ENCODE results near the gene FAM83D. TPM values are rescaled to one million over a fixed set of nuclear protein-coding genes. Genes with fewer than 3 reads are reported as not detected.

FAM83D gene
- total and polyA plus RNA-seq, 7 donors: 0.11 to 0.32 (median 0.12) TPM; not detected in 3

DNA sequence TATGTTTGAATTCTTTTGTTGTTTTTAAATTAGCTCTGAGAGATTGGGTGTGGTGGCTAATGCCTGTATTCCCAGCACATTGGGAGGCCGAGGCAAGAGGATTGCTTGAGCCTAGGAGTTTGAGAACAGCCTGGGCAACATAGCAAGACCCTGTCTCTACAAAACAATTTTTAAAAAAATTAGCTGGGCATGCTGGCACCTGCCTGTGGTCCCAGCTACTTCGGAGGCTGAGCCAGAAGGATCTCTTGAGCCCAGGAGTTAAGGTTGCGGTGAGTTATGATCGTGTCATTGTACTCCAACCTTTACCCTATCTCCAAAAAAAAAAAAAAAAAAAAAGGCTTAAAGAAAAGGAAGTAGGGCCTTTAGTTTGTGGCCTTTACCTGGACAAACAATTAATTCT is 58.8 kb downstream of the FAM83D start:
- intact Hi-C loops (cut with DNase I): no loop called here
- H3K27me3 ChIP-seq (ENCODE audit: insufficient read depth in 3 of 3, low read length in 2 of 3): no peaks in the 10 kb centered on the region
- H3K36me3 ChIP-seq (ENCODE audit: insufficient read depth in 1 of 2, low read depth in 1 of 2): peaks cover 0 to 34% of the 10 kb centered on the region in 2 donors
- WGBS, 3 donors: 60 to 75% (median 68%) methylated on average over 4 of the region's 4 CpGs
- no peak for ATAC-seq
- DNase-seq: no peak
- H3K4me1 ChIP-seq: peaks cover 18% of the 10 kb centered on the region
- no peaks in the 10 kb centered on the region for H3K9me3 ChIP-seq
- no peak for TF ChIP-seq CTCF (IDR thresholded peaks at IDR 0.05)
- no peak overlapping the region for H3K4me3 ChIP-seq
- H3K27ac ChIP-seq: no peak overlapping the region

GRCh38 chr20:38985603-38986170 is 59.5 kb downstream of the FAM83D start:
- peaks cover 0 to 40% of the 10 kb centered on the region in 2 donors for H3K36me3 ChIP-seq (ENCODE audit: insufficient read depth in 1 of 2, low read depth in 1 of 2)
- H3K9me3 ChIP-seq: no peaks in the 10 kb centered on the region
- DNase-seq (no peak), ATAC-seq (peak in 3 of 4 donors; percentile 41 to 78 (median 66))
- WGBS, 3 donors: 19 to 56% (median 31%) methylated on average over 1 of the region's 1 CpG
- intact Hi-C loops (cut with DNase I): no loop called here
- H3K4me1 ChIP-seq: peaks cover 18% of the 10 kb centered on the region
- TF ChIP-seq CTCF (IDR thresholded peaks at IDR 0.05): no peak
- H3K27ac ChIP-seq: no peak overlapping the region
- H3K4me3 ChIP-seq: no peak overlapping the region
- no peaks in the 10 kb centered on the region for H3K27me3 ChIP-seq (ENCODE audit: insufficient read depth in 3 of 3, low read length in 2 of 3)

GRCh38 chr20:38986663-38987062 is 60.4 kb downstream of the FAM83D start:
- DNase-seq (no peak), ATAC-seq (no peak)
- no peak for TF ChIP-seq CTCF (IDR thresholded peaks at IDR 0.05)
- Histone ChIP-seq H3K9me3 (no peaks in the 10 kb centered on the region), H3K4me3 (no peak overlapping the region), H3K4me1 (peaks cover 18% of the 10 kb centered on the region), H3K27me3 (ENCODE audit: insufficient read depth in 3 of 3, low read length in 2 of 3) (no peaks in the 10 kb centered on the region), H3K27ac (no peak overlapping the region), H3K36me3 (ENCODE audit: insufficient read depth in 1 of 2, low read depth in 1 of 2) (peaks cover 0 to 50% of the 10 kb centered on the region in 2 donors)
- 83 to 96% (median 95%) methylated on average over 2 of the region's 2 CpGs for WGBS, 3 donors
- intact Hi-C loops (cut with DNase I): no loop called here

DNA sequence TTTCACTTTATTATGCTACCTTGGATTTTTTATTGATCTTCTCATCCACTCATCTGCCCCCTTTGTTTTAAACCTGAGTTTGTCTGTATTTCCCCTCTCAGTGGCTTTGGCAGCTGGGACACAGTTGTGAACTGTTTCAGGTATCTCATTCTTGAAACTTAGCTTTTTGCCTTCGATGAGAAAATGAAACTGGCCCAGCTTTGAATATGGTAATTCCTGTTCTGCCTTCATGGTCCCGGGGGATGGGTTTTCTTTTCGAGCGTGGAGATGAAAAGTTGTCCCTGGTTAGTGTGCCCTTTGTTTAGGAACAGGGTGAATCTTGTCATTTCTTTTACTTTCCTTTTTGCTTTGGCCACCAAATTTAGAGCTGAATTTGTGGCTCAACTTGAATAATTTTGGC is 61.6 kb downstream of the FAM83D start:
- no peak for ATAC-seq
- DNase-seq: no peak
- Histone ChIP-seq H3K36me3 (ENCODE audit: insufficient read depth in 1 of 2, low read depth in 1 of 2) (peaks cover 0 to 61% of the 10 kb centered on the region in 2 donors), H3K4me3 (no peak overlapping the region), H3K9me3 (no peaks in the 10 kb centered on the region), H3K27me3 (ENCODE audit: insufficient read depth in 3 of 3, low read length in 2 of 3) (no peaks in the 10 kb centered on the region), H3K4me1 (peaks cover 18% of the 10 kb centered on the region), H3K27ac (no peak overlapping the region)
- intact Hi-C loops (cut with DNase I): no loop called here
- no peak for TF ChIP-seq CTCF (IDR thresholded peaks at IDR 0.05)
- WGBS, 3 donors: 66 to 74% (median 73%) methylated on average over 4 of the region's 4 CpGs

- Histone ChIP-seq H3K27ac (no peak overlapping the region), H3K4me1 (peaks cover 7% of the 10 kb centered on the region), H3K4me3 (no peak overlapping the region), H3K9me3 (no peaks in the 10 kb centered on the region), H3K36me3 (ENCODE audit: insufficient read depth in 1 of 2, low read depth in 1 of 2) (peaks cover 2 to 71% of the 10 kb centered on the region in 2 donors), H3K27me3 (ENCODE audit: insufficient read depth in 3 of 3, low read length in 2 of 3) (no peaks in the 10 kb centered on the region)
- 97 to 100% (median 98%) methylated on average over 1 of the region's 1 CpG for WGBS, 3 donors
- no peak for DNase-seq
- intact Hi-C loops (cut with DNase I): no loop called here
- no peak for ATAC-seq
- no peak for TF ChIP-seq CTCF (IDR thresholded peaks at IDR 0.05)
Measured at GRCh38 chr20:38990728-38991127, 64.5 kb downstream of the FAM83D start.

All from psoas muscle (tissue), 8 donors.